HepG2 (cell line): Measurements from ENCODE around the gene SOX9. TPM values are rescaled to one million over a fixed set of nuclear protein-coding genes. Genes with fewer than 3 reads are reported as not detected.
A peak's percentile ranks its signal among the peaks of the same experiment; 100 is the strongest.

Experiments
- HNRNPH1 ChIP-seq: fragments of 200-400 bp; formaldehyde crosslinking; optimal IDR thresholded peaks from 2 replicates; pipeline ENCODE3; 2017; ENCODE audit warnings: mild to moderate bottlenecking, low read depth, low read length
- MIER3 ChIP-seq: IDR thresholded peaks from 2 replicates; pipeline ENCODE4 v1.6.1; 2016; ENCODE audit warnings: missing compliant biosample characterization, borderline replicate concordance
- POGZ ChIP-seq: sonication (generic); formaldehyde crosslinking; IDR thresholded peaks from 2 replicates; pipeline ENCODE4 v1.4.0; 2020; ENCODE audit warnings: mild to moderate bottlenecking, missing genetic modification reagents
- RFX1 ChIP-seq: fragments of 450-650 bp; IDR thresholded peaks from 2 replicates; pipeline ENCODE4 v1.6.1; 2017
- ZFP90 ChIP-seq: sonication (generic); formaldehyde crosslinking; IDR thresholded peaks from 2 replicates; pipeline ENCODE4 v1.8.0; 2022; ENCODE audit warnings: missing genetic modification reagents, mild to moderate bottlenecking, inconsistent platforms, borderline replicate concordance
- ZKSCAN8 ChIP-seq: IDR thresholded peaks from 2 replicates; pipeline ENCODE4 v1.6.1; 2016; ENCODE audit warnings: borderline replicate concordance, missing genetic modification reagents, missing compliant biosample characterization
- ZMYM2 ChIP-seq: sonication (generic); formaldehyde crosslinking; IDR thresholded peaks from 2 replicates; pipeline ENCODE4 v1.8.0; 2022; ENCODE audit warnings: mild to moderate bottlenecking, missing genetic modification reagents
- ZNF337 ChIP-seq: sonication (generic); formaldehyde crosslinking; IDR thresholded peaks from 2 replicates; pipeline ENCODE4 v1.5.1; 2020; ENCODE audit warnings: missing genetic modification reagents, low read depth, mild to moderate bottlenecking, borderline replicate concordance
- ZNF816 ChIP-seq: sonication (generic); formaldehyde crosslinking; IDR thresholded peaks from 2 replicates; pipeline ENCODE4 v1.8.0; 2022; ENCODE audit warnings: missing genetic modification reagents, mild to moderate bottlenecking, borderline replicate concordance
- ZSCAN31 ChIP-seq: sonication (generic); formaldehyde crosslinking; IDR thresholded peaks from 2 replicates; pipeline ENCODE4 v1.5.0; 2020; ENCODE audit warnings: low read depth, mild to moderate bottlenecking, missing genetic modification reagents
- polyA plus RNA-seq, 8 experiments: library from polyadenylated mRNA; depleted of rRNA in 3 of 8; stranded (reverse) in 7 of 8; unstranded in 1 of 8; fragments of >200 nt; fragmentation: Illumina TruSeq in 4 of 8; extraction: Trizol in 4 of 8; gene quantifications; 2 replicates each; pipeline versions ENCODE4 v1.2.1 to v1.2.3, GENCODE V29; 2011 to 2016; ENCODE audit warnings: low read depth in 4 of 8, missing spikeins in 1 of 8, mixed read lengths in 1 of 8; ENCODE audit not compliant: insufficient read depth in 1 of 8
- total RNA-seq, 5 experiments: library from RNA; depleted of rRNA; stranded (reverse); fragments of >200 nt; fragmentation: Illumina TruSeq; extraction: Trizol; gene quantifications; 2 replicates each; pipeline ENCODE4 v1.2.3, GENCODE V29; 2016; ENCODE audit warnings: low read depth in 1 of 5
- TF ChIP-seq, protein P1 (sequence below): IDR thresholded peaks from 2 replicates; pipeline ENCODE4 v1.6.1; 2012; ENCODE audit warnings: low read depth, low read length, improper control_type of control experiment
- TF ChIP-seq, protein P2 (sequence below): sonication (generic); formaldehyde crosslinking; IDR thresholded peaks from 2 replicates; pipeline ENCODE4 v1.4.0; 2020; ENCODE audit warnings: missing genetic modification reagents, borderline replicate concordance
- TF ChIP-seq, protein P3 (sequence below): sonication (generic); formaldehyde crosslinking; IDR thresholded peaks from one replicate; pipeline ENCODE4 v1.5.1; 2020; ENCODE audit warnings: mild to moderate bottlenecking, missing genetic modification reagents; ENCODE audit errors: not compliant biosample characterization

Gene SOX9
- total and polyA plus RNA-seq, 2 of the 13 experiments (the other 11 are each of a cell fraction or from before 2014, with no cell fraction given), result 16.1 to 27.6 TPM

DNA sequence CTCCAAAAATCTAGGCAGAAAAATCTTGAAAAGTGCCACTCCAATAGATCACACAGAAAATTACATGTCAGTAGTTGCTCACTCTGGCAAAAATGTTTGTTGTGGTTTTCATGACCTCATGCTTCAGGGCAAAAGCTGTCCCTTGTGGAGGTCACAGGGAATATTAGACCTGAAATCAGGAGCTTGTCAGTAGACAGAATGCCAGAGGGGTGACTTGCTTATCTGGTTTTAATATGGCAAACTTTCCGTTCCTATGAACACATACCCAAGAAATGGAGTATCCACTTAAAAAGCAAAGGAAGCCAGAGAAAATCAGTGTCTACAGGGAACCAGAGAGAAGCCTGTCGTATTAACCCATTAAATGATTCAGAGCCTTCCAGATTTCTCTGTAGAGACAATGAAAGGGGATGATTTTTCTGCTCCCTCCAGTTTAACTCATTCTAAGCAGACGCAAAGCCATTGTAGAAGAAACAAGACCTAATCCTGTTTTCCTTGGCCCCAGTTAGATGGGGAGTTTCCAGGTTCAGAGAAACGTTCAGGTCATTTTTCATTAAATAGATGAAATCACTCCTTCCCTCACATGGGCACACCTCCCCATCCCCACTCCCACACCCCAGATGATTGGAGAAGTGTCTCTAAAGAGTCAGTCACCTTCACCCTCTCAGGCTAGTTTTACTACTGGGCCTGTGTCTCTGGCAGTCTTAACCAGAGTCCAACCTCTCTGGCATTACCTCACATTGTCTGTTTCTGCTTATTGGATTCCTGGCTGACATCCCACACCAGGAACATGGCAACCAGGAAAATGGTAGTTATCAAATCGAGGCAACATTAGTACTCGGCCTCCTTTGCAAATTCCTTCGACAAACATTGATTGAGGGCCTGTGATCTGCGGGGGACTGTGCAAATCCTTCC, 6.0 kb downstream of the SOX9 start (continued):
- TF ChIP-seq ZFP90 (CRISPR knock-in tag) (0 out of 2 replicates have a peak, but pooled peaks have one; percentile 50), ZSCAN31 (CRISPR knock-in tag) (no peak), ZNF337 (peak; percentile 50; the same call in 1 of the 2 replicates), ZKSCAN8 (CRISPR knock-in tag) (peak; percentile 38; the same call in 1 of the 2 replicates), ZMYM2 (CRISPR knock-in tag) (0 out of 2 replicates have a peak, but pooled peaks have one; percentile 10), MIER3 (no peak), POGZ (CRISPR knock-in tag) (peak; percentile 38; the same call in 1 of the 2 replicates), RFX1 (0 out of 2 replicates have a peak, but pooled peaks have one; percentile 2), ZNF816 (CRISPR knock-in tag) (no peak), HNRNPH1 (no peak)
- TF ChIP-seq, protein P1, sequence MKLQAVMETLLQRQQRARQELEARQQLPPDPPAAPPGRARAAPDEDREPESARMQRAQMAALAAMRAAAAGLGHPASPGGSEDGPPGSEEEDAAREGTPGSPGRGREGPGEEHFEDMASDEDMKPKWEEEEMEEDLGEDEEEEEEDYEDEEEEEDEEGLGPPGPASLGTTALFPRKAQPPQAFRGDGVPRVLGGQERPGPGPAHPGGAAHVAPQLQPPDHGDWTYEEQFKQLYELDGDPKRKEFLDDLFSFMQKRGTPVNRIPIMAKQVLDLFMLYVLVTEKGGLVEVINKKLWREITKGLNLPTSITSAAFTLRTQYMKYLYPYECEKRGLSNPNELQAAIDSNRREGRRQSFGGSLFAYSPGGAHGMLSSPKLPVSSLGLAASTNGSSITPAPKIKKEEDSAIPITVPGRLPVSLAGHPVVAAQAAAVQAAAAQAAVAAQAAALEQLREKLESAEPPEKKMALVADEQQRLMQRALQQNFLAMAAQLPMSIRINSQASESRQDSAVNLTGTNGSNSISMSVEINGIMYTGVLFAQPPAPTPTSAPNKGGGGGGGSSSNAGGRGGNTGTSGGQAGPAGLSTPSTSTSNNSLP, result peak; percentile 59
- TF ChIP-seq, protein P2, sequence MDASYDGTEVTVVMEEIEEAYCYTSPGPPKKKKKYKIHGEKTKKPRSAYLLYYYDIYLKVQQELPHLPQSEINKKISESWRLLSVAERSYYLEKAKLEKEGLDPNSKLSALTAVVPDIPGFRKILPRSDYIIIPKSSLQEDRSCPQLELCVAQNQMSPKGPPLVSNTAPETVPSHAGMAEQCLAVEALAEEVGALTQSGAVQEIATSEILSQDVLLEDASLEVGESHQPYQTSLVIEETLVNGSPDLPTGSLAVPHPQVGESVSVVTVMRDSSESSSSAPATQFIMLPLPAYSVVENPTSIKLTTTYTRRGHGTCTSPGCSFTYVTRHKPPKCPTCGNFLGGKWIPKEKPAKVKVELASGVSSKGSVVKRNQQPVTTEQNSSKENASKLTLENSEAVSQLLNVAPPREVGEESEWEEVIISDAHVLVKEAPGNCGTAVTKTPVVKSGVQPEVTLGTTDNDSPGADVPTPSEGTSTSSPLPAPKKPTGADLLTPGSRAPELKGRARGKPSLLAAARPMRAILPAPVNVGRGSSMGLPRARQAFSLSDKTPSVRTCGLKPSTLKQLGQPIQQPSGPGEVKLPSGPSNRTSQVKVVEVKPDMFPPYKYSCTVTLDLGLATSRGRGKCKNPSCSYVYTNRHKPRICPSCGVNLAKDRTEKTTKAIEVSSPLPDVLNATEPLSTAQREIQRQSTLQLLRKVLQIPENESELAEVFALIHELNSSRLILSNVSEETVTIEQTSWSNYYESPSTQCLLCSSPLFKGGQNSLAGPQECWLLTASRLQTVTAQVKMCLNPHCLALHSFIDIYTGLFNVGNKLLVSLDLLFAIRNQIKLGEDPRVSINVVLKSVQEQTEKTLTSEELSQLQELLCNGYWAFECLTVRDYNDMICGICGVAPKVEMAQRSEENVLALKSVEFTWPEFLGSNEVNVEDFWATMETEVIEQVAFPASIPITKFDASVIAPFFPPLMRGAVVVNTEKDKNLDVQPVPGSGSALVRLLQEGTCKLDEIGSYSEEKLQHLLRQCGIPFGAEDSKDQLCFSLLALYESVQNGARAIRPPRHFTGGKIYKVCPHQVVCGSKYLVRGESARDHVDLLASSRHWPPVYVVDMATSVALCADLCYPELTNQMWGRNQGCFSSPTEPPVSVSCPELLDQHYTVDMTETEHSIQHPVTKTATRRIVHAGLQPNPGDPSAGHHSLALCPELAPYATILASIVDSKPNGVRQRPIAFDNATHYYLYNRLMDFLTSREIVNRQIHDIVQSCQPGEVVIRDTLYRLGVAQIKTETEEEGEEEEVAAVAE (CRISPR knock-in tag), result 0 out of 2 replicates have a peak, but pooled peaks have one; percentile 44
- TF ChIP-seq, protein P3, sequence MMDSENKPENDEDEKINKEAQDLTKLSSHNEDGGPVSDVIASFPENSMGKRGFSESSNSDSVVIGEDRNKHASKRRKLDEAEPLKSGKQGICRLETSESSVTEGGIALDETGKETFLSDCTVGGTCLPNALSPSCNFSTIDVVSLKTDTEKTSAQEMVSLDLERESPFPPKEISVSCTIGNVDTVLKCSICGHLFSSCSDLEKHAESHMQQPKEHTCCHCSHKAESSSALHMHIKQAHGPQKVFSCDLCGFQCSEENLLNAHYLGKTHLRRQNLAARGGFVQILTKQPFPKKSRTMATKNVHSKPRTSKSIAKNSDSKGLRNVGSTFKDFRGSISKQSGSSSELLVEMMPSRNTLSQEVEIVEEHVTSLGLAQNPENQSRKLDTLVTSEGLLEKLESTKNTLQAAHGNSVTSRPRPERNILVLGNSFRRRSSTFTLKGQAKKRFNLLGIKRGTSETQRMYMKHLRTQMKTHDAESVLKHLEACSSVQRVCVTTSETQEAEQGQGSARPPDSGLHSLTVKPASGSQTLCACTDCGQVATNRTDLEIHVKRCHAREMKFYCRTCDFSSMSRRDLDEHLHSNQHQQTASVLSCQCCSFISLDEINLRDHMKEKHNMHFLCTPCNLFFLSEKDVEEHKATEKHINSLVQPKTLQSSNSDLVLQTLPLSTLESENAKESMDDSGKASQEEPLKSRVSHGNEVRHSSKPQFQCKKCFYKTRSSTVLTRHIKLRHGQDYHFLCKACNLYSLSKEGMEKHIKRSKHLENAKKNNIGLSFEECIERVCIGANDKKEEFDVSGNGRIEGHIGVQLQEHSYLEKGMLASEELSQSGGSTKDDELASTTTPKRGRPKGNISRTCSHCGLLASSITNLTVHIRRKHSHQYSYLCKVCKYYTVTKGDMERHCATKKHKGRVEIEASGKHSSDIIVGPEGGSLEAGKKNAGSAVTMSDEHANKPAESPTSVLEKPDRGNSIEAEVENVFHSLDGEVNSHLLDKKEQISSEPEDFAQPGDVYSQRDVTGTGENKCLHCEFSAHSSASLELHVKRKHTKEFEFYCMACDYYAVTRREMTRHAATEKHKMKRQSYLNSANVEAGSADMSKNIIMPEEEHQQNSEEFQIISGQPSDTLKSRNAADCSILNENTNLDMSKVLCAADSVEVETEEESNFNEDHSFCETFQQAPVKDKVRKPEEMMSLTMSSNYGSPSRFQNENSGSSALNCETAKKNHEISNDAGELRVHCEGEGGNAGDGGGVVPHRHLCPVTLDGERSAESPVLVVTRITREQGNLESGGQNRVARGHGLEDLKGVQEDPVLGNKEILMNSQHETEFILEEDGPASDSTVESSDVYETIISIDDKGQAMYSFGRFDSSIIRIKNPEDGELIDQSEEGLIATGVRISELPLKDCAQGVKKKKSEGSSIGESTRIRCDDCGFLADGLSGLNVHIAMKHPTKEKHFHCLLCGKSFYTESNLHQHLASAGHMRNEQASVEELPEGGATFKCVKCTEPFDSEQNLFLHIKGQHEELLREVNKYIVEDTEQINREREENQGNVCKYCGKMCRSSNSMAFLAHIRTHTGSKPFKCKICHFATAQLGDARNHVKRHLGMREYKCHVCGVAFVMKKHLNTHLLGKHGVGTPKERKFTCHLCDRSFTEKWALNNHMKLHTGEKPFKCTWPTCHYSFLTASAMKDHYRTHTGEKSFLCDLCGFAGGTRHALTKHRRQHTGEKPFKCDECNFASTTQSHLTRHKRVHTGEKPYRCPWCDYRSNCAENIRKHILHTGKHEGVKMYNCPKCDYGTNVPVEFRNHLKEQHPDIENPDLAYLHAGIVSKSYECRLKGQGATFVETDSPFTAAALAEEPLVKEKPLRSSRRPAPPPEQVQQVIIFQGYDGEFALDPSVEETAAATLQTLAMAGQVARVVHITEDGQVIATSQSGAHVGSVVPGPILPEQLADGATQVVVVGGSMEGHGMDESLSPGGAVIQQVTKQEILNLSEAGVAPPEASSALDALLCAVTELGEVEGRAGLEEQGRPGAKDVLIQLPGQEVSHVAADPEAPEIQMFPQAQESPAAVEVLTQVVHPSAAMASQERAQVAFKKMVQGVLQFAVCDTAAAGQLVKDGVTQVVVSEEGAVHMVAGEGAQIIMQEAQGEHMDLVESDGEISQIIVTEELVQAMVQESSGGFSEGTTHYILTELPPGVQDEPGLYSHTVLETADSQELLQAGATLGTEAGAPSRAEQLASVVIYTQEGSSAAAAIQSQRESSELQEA (CRISPR knock-in tag), result no peak
